SK-N-SH (cell line): ENCODE data around the gene NLRC5. TPM values are rescaled to one million over a fixed set of nuclear protein-coding genes. Genes with fewer than 3 reads are reported as not detected.

Experiments used
- CTCF ChIA-PET: fragments of 300-600, 350-600 bp; formaldehyde crosslinking; extraction: SDS; loops from one replicate; lab custom pipeline; 2021; lab: Yijun Ruan, JAX
- POLR2A ChIA-PET: fragments of 350-600 bp; sonication (Branson Sonifier 250); formaldehyde crosslinking; extraction: SDS; loops from one replicate; lab custom pipeline; 2020; ENCODE audit warnings: antibody characterized with exemption, inconsistent platforms; lab: Yijun Ruan, JAX
- DNase-seq: peaks from one replicate; pipeline ENCODE4 v3.0.0; 2012
- H2AFZ ChIP-seq: fragments of 200-600 bp; sonication (generic); 2 replicates; pipeline ENCODE4 v1.8.1; 2016; ENCODE audit warnings: antibody characterized with exemption, mild to moderate bottlenecking, low read depth
- H3F3A ChIP-seq: fragments of 200-600 bp; sonication (generic); replicated peaks from 2 replicates; pipeline ENCODE3; 2016; ENCODE audit warnings: antibody characterized with exemption, mild to moderate bottlenecking; ENCODE audit not compliant: insufficient read depth
- H3K27ac ChIP-seq, 2 experiments: fragments of 200-500 bp in 1 of 2; fragments of 200-600 bp in 1 of 2; sonication (Bioruptor generic) in 1 of 2; sonication (generic), shearing (Covaris generic) in 1 of 2; 2 replicates each; pipeline versions ENCODE4 v1.5.1 to v1.6.1; 2014 to 2016; ENCODE audit warnings: low read depth in 2 of 2, inconsistent platforms in 1 of 2, low read length in 1 of 2, mild to moderate bottlenecking in 1 of 2, mixed read lengths in 1 of 2
- H3K27me3 ChIP-seq: fragments of 200-600 bp; sonication (generic), shearing (Covaris generic); 2 replicates; pipeline ENCODE4 v1.6.1; 2016; ENCODE audit warnings: mixed run types; ENCODE audit not compliant: insufficient read depth
- H3K36me3 ChIP-seq, 2 experiments: fragments of 200-500 bp in 1 of 2; fragments of 200-600 bp in 1 of 2; sonication (Bioruptor generic) in 1 of 2; sonication (generic) in 1 of 2; replicated peaks in 1 of 2; 2 replicates each; pipeline versions ENCODE3 to v1.5.1; 2014 to 2016; ENCODE audit warnings: low read length in 1 of 2, mild to moderate bottlenecking in 1 of 2; ENCODE audit not compliant: insufficient read depth in 2 of 2, control insufficient read depth in 1 of 2
- H3K4me1 ChIP-seq, 2 experiments: fragments of 200-500 bp in 1 of 2; fragments of 200-600 bp in 1 of 2; sonication (Bioruptor generic) in 1 of 2; sonication (generic), shearing (Covaris generic) in 1 of 2; 2 replicates each; pipeline versions ENCODE4 v1.5.1 to v1.6.1; 2014 to 2016; ENCODE audit warnings: low read depth in 1 of 2, low read length in 1 of 2, mixed run types in 1 of 2; ENCODE audit not compliant: insufficient read depth in 2 of 2, control insufficient read depth in 1 of 2
- H3K4me2 ChIP-seq: fragments of 200-600 bp; sonication (generic), shearing (Covaris generic); 2 replicates; pipeline ENCODE4 v1.6.1; 2017; ENCODE audit warnings: mixed run types
- H3K4me3 ChIP-seq, 2 experiments: fragments of 200-500 bp in 1 of 2; fragments of 200-600 bp in 1 of 2; sonication (Bioruptor generic) in 1 of 2; sonication (generic), shearing (Covaris generic) in 1 of 2; 2 replicates each; pipeline versions ENCODE4 v1.5.1 to v1.8.1; 2014 to 2016; ENCODE audit warnings: low read depth in 2 of 2, inconsistent platforms in 1 of 2, low read length in 1 of 2, mild to moderate bottlenecking in 1 of 2, mixed read lengths in 1 of 2, moderate library complexity in 1 of 2
- H3K79me2 ChIP-seq: fragments of 200-600 bp; sonication (generic); 2 replicates; pipeline ENCODE4 v1.8.1; 2017; ENCODE audit warnings: mild to moderate bottlenecking; ENCODE audit not compliant: insufficient read depth
- H3K9ac ChIP-seq: fragments of 200-600 bp; sonication (generic); 2 replicates; pipeline ENCODE4 v1.6.1; 2017; ENCODE audit warnings: mixed run types
- H3K9me2 ChIP-seq: fragments of 200-600 bp; sonication (generic); 2 replicates; pipeline ENCODE4 v1.6.1; 2017; ENCODE audit warnings: mixed run types
- H3K9me3 ChIP-seq: fragments of 200-600 bp; sonication (generic); 2 replicates; pipeline ENCODE4 v1.6.1; 2017; ENCODE audit warnings: mixed run types, mild to moderate bottlenecking, moderate library complexity
- H4K20me1 ChIP-seq: fragments of 200-600 bp; sonication (generic); 2 replicates; pipeline ENCODE4 v1.6.1; 2017; ENCODE audit warnings: mild to moderate bottlenecking, mixed run types; ENCODE audit not compliant: insufficient read depth
- ELF1 ChIP-seq: IDR thresholded peaks from 2 replicates; pipeline ENCODE4 v1.4.0; 2012
- EZH2phosphoT487 ChIP-seq: fragments of 200-600 bp; sonication (generic); IDR thresholded peaks from 2 replicates; pipeline ENCODE4 v1.6.1; 2017; ENCODE audit warnings: low read depth, mixed run types, mild to moderate bottlenecking, antibody characterized with exemption, moderate library complexity, borderline replicate concordance
- FOSL2 ChIP-seq: IDR thresholded peaks from 2 replicates; pipeline ENCODE4 v1.4.0; 2012; ENCODE audit warnings: low read depth, mild to moderate bottlenecking, moderate library complexity, borderline replicate concordance
- GABPA ChIP-seq: IDR thresholded peaks from 2 replicates; pipeline ENCODE4 v1.4.0; 2012; ENCODE audit warnings: low read depth, mild to moderate bottlenecking
- MEF2A ChIP-seq: IDR thresholded peaks from 2 replicates; pipeline ENCODE4 v1.4.0; 2012; ENCODE audit warnings: low read depth, borderline replicate concordance
- NFIC ChIP-seq: IDR thresholded peaks from 2 replicates; pipeline ENCODE4 v1.4.0; 2012; ENCODE audit warnings: borderline replicate concordance
- PBX3 ChIP-seq: IDR thresholded peaks from 2 replicates; pipeline ENCODE4; 2012
- SIN3A ChIP-seq: IDR thresholded peaks from 2 replicates; pipeline ENCODE4 v1.6.1; 2012; ENCODE audit warnings: low read depth, mild to moderate bottlenecking, low read length, moderate library complexity, borderline replicate concordance
- TAF1 ChIP-seq: IDR thresholded peaks from 2 replicates; pipeline ENCODE4 v1.6.1; 2012; ENCODE audit warnings: low read depth, mild to moderate bottlenecking, low read length, moderate library complexity, borderline replicate concordance
- TCF12 ChIP-seq: IDR thresholded peaks from 2 replicates; pipeline ENCODE4 v1.4.0; 2012
- TEAD4 ChIP-seq: IDR thresholded peaks from 2 replicates; pipeline ENCODE4 v1.4.0; 2012; ENCODE audit warnings: mild to moderate bottlenecking, borderline replicate concordance; ENCODE audit not compliant: insufficient read depth
- USF1 ChIP-seq: IDR thresholded peaks from 2 replicates; pipeline ENCODE4 v1.4.0; 2012; ENCODE audit warnings: low read depth, borderline replicate concordance
- WGBS: methylation state at CpG from one replicate; pipeline ENCODE4 v1.1.6; 2017; ENCODE audit warnings: low lambda C conversion rate; 5-methylcytosine and 5-hydroxymethylcytosine counted together
- polyA plus RNA-seq, 3 experiments: library from polyadenylated mRNA; depleted of rRNA; stranded (reverse); fragments of >200 nt; gene quantifications; 2 replicates each; pipeline ENCODE4 v1.2.3, GENCODE V29; 2012
- TF ChIP-seq, protein P1 (sequence below): IDR thresholded peaks from 2 replicates; pipeline ENCODE4 v1.4.0; 2012; ENCODE audit warnings: low read depth, borderline replicate concordance

NLRC5 gene
- polyA plus RNA-seq, 1 of the 3 experiments (the other 2 are of a cell fraction): 6.5 TPM

- TF ChIP-seq NFIC (no peak), MEF2A (no peak)
- Histone ChIP-seq H3F3A (peaks cover 48% of the 10 kb centered on the region), H3K79me2 (peaks cover 18% of the 10 kb centered on the region), H4K20me1 (peaks cover 39% of the 10 kb centered on the region), H3K9ac (no peak overlapping the region), H3K4me1 (peaks cover 0 to 4% of the 10 kb centered on the region in 2 experiments; a peak in 1 of 4 replicates), H2AFZ (no peak overlapping the region), H3K9me2 (no peaks in the 10 kb centered on the region), H3K27ac (no peak overlapping the region), H3K9me3 (no peaks in the 10 kb centered on the region), H3K4me2 (no peak overlapping the region), H3K4me3 (no peak overlapping the region), H3K36me3 (peaks cover 61% of the 10 kb centered on the region in 2 experiments), H3K27me3 (no peaks in the 10 kb centered on the region)
- 96% methylated on average over 6 of the region's 6 CpGs for WGBS
- DNase-seq: no peak
- POLR2A ChIA-PET: interaction anchor here (0.8 to 1.1 kb wide), 2 partner anchors 10 to 13 kb away, joined by 3 to 4 read pairs; no protein-coding TSS in a partner anchor
- CTCF ChIA-PET: no interaction called here
Measured at GRCh38 chr16:56943761-56944375, 45.5 kb upstream of the NLRC5 start.

DNA sequence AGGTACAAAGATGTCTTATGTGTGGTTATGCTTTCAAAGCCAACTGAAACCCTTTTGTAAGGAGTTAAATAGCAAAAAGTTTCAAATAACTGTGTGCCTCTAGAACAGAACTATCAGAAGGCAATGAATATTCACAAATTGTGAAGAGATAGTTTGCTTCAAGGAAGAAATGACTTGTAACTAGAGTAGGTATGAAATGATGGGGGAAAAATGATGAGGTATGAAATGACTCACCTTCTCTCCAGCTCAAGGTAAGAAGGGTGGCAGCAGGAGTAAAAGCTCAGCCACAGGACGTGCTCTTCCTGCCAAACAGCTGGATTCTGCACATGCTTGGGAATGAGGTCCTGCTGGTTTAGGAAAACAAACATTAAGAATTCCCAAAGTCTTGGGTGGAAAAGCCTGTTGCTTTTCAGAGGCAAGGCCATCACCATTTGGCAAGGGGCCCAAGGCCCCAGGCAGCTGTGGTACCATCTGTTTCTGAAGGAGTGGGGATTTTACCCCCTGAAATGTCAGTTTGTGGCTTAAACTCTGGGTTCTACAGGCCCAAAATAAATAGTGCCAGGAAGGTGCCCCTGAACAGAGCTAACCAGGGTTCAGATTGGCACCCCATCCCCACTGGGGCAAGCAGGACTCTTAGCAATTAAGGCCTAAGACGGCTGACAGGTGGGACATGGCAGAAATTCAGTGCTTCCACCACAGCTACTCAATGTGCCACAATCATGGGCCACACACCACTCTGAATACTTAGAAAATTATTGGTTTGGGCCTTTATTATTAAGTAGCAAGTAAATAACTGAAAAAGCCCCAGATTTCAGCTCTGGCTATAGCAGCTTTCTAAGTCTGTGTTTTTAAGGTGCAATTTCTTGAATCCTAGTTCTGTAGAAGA is 44.2 kb upstream of the NLRC5 start:
- H3K27ac ChIP-seq: no peak overlapping the region
- H3K36me3 ChIP-seq: peaks cover 49 to 50% of the 10 kb centered on the region in 2 experiments

DNA sequence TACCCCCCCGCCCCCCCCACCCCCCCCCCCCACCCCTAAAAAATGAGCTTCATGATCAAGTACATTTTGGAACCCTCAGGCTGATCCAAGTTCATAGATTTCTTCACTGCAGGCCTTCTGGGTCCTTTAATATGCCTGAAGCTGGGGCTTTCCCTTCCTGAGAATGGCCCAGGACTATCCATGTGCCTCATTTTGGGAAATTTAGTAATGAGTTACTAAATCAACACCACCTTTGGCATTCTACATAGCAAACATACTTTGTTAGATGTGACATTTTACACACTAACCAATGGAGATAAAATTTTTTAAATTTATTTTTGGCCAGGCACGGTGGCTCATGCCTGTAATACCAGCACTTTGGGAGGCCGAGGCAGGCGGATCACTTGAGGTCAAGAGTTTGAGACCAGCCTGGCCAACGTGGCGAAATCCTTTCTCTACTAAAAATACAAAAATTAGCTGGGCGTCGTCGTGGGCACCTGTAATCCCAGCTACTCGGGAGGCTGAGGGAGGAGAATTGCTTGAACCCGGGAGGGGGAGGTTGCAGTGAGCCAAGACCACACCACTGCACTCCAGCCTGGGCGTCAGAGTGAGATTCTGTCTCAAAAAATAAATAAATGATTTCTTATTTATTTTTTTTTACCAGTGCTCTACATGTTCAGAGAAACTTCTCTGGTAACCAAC is 43.4 kb upstream of the NLRC5 start:
- Histone ChIP-seq H3K36me3 (peaks cover 42 to 48% of the 10 kb centered on the region in 2 experiments), H4K20me1 (peaks cover 17% of the 10 kb centered on the region)
- WGBS: 95% methylated on average over 12 of the region's 12 CpGs
- TF ChIP-seq TAF1: no peak
- no peak for TF ChIP-seq PBX3
- no peak for TF ChIP-seq GABPA
- no peak for TF ChIP-seq TEAD4
- TF ChIP-seq ELF1: no peak
- TF ChIP-seq, protein P1, sequence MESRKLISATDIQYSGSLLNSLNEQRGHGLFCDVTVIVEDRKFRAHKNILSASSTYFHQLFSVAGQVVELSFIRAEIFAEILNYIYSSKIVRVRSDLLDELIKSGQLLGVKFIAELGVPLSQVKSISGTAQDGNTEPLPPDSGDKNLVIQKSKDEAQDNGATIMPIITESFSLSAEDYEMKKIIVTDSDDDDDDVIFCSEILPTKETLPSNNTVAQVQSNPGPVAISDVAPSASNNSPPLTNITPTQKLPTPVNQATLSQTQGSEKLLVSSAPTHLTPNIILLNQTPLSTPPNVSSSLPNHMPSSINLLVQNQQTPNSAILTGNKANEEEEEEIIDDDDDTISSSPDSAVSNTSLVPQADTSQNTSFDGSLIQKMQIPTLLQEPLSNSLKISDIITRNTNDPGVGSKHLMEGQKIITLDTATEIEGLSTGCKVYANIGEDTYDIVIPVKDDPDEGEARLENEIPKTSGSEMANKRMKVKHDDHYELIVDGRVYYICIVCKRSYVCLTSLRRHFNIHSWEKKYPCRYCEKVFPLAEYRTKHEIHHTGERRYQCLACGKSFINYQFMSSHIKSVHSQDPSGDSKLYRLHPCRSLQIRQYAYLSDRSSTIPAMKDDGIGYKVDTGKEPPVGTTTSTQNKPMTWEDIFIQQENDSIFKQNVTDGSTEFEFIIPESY: no peak
- no peak for TF ChIP-seq SIN3A
- no peak for TF ChIP-seq FOSL2
- no peak for TF ChIP-seq USF1
- TF ChIP-seq EZH2phosphoT487: no peak

More for the DNA sequence above, 44.2 kb upstream of the NLRC5 start:
- no peak overlapping the region for H3K9ac ChIP-seq
- no peak overlapping the region for H3K4me2 ChIP-seq
- H3F3A ChIP-seq: peaks cover 48% of the 10 kb centered on the region
- ChIA-PET POLR2A (interaction anchor here (1.0 to 1.4 kb wide), 2 partner anchors 12 to 14 kb away, joined by 3 to 4 read pairs; no protein-coding TSS in a partner anchor), CTCF (interaction anchor here (0.9 to 1.7 kb wide), 4 partner anchors 19 to 139 kb away, joined by 3 to 12 read pairs (median 3); no protein-coding TSS in a partner anchor)
- no peak for DNase-seq
- no peaks in the 10 kb centered on the region for H3K9me3 ChIP-seq
- 83% methylated on average over 2 of the region's 2 CpGs for WGBS
- no peaks in the 10 kb centered on the region for H3K27me3 ChIP-seq
- H3K4me3 ChIP-seq: no peak overlapping the region
- peaks cover 25% of the 10 kb centered on the region for H4K20me1 ChIP-seq
- no peak for TF ChIP-seq TCF12
- H2AFZ ChIP-seq: no peak overlapping the region
- H3K79me2 ChIP-seq: 0 out of 2 replicates have a peak, but pooled peaks cover 5% of the 10 kb centered on the region
- H3K4me1 ChIP-seq: peaks cover 0 to 4% of the 10 kb centered on the region in 2 experiments; a peak in 1 of 4 replicates
- H3K9me2 ChIP-seq: no peaks in the 10 kb centered on the region

More for the DNA sequence above, 43.4 kb upstream of the NLRC5 start:
- Histone ChIP-seq H2AFZ (no peak overlapping the region), H3K79me2 (no peaks in the 10 kb centered on the region), H3F3A (peaks cover 48% of the 10 kb centered on the region), H3K9ac (no peak overlapping the region), H3K27ac (no peak overlapping the region), H3K4me3 (no peak overlapping the region), H3K9me2 (no peaks in the 10 kb centered on the region), H3K4me2 (no peak overlapping the region), H3K4me1 (peaks cover 0 to 4% of the 10 kb centered on the region in 2 experiments; a peak in 1 of 4 replicates), H3K9me3 (no peaks in the 10 kb centered on the region), H3K27me3 (no peaks in the 10 kb centered on the region)
- ChIA-PET CTCF (interaction anchor here (1.0 to 1.7 kb wide), 4 partner anchors 11 to 138 kb away, joined by 3 to 12 read pairs (median 3); no protein-coding TSS in a partner anchor), POLR2A (interaction anchor here (1.0 to 1.4 kb wide), 2 partner anchors 13 to 14 kb away, joined by 3 to 4 read pairs; no protein-coding TSS in a partner anchor)
- no peak for DNase-seq
